Measurements from ENCODE around the gene DLGAP1. TPM values are rescaled to one million over a fixed set of nuclear protein-coding genes. Genes with fewer than 3 reads are reported as not detected.

Gene DLGAP1
- total RNA-seq, 1 experiment from 2014 or later, result 23.2 TPM

- peaks cover 0 to 7% of the 10 kb centered on the region in 2 experiments; a peak in 2 of 5 replicates for H3K9me3 Mint-ChIP-seq
- DNase-seq, result no peak
- Histone ChIP-seq H2BK120ac (ENCODE audit: low read depth, low read length, poor library complexity, severe bottlenecking) (no peak overlapping the region), H2BK15ac (ENCODE audit: low read depth, low read length) (no peak overlapping the region), H2BK20ac (ENCODE audit: low read depth, low read length, poor library complexity, severe bottlenecking) (no peak overlapping the region), H2AFZ (ENCODE audit: low read length) (no peak overlapping the region), H3K79me1 (ENCODE audit: insufficient read depth, low read depth, low read length, poor library complexity, severe bottlenecking) (no peaks in the 10 kb centered on the region), H4K20me1 (ENCODE audit: control insufficient read depth, insufficient read depth, insufficient read length) (no peaks in the 10 kb centered on the region), H3K56ac (ENCODE audit: insufficient read length, low read depth, low read length) (no peak overlapping the region), H3T11ph (ENCODE audit: low read length) (no peak overlapping the region), H3K4me2 (ENCODE audit: insufficient read depth, insufficient read length, low read length) (no peak overlapping the region), H3K14ac (ENCODE audit: insufficient read depth, low read length) (no peak overlapping the region), H3K9me3 (ENCODE audit: control insufficient read depth, low read depth, low read length) (no peaks in the 10 kb centered on the region), H3K79me2 (ENCODE audit: insufficient read depth, low read length) (no peaks in the 10 kb centered on the region), H3K9ac (ENCODE audit: extremely low read depth, insufficient read length, low read length) (no peak overlapping the region), H2AK5ac (ENCODE audit: insufficient read length, low read length) (no peak overlapping the region), H3K18ac (ENCODE audit: insufficient read length, low read depth, low read length) (no peak overlapping the region), H4K8ac (replicated peaks; ENCODE audit: insufficient read length, low read depth, low read length) (no peak overlapping the region), H4K91ac (ENCODE audit: insufficient read length, low read depth, low read length) (no peak overlapping the region), H3K4me1 (ENCODE audit: insufficient read depth, low read length) (no peaks in the 10 kb centered on the region; the same call in 1 of the 2 replicates), H3K27me3 (ENCODE audit: insufficient read depth, low read length) (no peaks in the 10 kb centered on the region), H3K23ac (ENCODE audit: insufficient read length, low read depth, low read length) (no peak overlapping the region), H3K4ac (ENCODE audit: low read depth, low read length) (no peak overlapping the region), H2BK12ac (ENCODE audit: insufficient read length, low read depth, low read length) (no peak overlapping the region), H3K23me2 (ENCODE audit: insufficient read length, low read depth, low read length, poor library complexity, severe bottlenecking) (peaks cover 2% of the 10 kb centered on the region), H4K5ac (ENCODE audit: insufficient read length, low read depth, low read length) (no peak overlapping the region), H2BK5ac (ENCODE audit: insufficient read length, low read length) (no peak overlapping the region), H3K27ac (ENCODE audit: insufficient read length, low read depth, low read length) (no peak overlapping the region)
- TF ChIP-seq CTCF (conservative IDR thresholded peaks at IDR 0.05), result no peak
- no peak overlapping the region for H3K4me3 Mint-ChIP-seq
- peaks cover 3 to 11% (median 4%) of the 10 kb centered on the region in 3 experiments; a peak in 6 of 7 replicates for H3K36me3 Mint-ChIP-seq (ENCODE audit: insufficient read depth in 1 of 3, low read depth in 3 of 3)
- no peaks in the 10 kb centered on the region; the same call in none of the 2 replicates for H3K27me3 Mint-ChIP-seq (ENCODE audit: low read depth)
- WGBS (ENCODE audit: extremely low coverage, insufficient read length, low lambda C conversion rate), result no CpG with 5 or more reads among the region's 3 CpGs
- peaks cover 21 to 23% of the 10 kb centered on the region in 2 experiments for H3K4me1 Mint-ChIP-seq
- no peak overlapping the region for H3K27ac Mint-ChIP-seq
Measured at GRCh38 chr18:3538954-3539617, 916.0 kb downstream of the DLGAP1 start.
